Measurements from ENCODE around the gene FLNC.

The FLNC gene

DNA sequence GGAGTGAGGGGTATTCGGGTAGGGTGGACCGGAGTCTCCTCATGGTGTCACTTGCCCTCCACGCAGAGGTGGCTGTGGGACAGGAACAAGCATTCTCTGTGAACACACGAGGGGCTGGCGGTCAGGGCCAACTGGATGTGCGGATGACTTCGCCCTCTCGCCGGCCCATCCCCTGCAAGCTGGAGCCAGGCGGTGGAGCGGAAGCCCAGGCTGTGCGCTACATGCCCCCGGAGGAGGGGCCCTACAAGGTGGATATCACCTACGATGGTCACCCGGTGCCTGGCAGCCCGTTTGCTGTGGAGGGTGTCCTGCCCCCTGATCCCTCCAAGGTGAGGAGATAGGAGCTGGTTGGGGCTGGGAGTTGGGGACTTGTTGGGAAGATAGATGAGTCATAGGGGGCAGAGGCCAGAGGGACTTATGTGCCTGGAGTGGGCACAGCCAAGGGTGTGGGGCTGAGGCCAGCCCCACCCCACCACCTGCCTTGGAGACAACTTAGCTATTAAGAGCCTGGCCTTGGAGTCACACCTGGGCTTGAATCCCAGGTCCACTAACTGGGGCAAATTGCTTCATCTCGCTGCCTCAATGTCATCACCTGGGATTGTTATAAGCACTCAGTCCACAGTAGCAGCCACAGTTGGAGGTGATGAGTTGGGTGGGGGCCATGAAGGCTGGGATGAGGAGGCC is 13.9 kb downstream of the FLNC start:
- DNase-seq (ENCODE audit: low spot score), result no peak
- no peak for FAIRE-seq

GRCh38 chr7:128844777-128845311 is 14.6 kb downstream of the FLNC start:
- DNase-seq (ENCODE audit: low spot score) (no peak), FAIRE-seq (no peak)

DNA sequence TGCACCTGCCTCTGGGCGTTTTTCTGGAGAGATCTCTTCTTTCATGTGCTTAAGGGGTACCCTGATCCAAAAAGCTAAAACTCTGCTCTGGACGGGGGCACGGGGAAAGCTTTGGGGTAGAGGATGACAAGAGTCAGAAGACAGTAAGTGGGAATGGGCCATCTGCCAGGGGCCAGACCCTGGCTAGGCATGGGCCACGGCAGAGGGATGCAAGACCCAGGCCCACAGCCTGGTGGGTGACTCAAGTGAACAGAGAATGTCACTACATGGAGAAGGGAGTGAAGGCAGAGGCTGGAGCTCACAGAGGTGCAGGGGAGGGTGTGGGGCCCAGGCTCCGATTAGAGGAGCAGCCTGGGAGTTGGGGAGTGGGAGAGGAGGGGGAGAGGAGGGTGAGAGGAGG is 15.3 kb downstream of the FLNC start:
- no peak for DNase-seq (ENCODE audit: low spot score)
- no peak for FAIRE-seq

DNA sequence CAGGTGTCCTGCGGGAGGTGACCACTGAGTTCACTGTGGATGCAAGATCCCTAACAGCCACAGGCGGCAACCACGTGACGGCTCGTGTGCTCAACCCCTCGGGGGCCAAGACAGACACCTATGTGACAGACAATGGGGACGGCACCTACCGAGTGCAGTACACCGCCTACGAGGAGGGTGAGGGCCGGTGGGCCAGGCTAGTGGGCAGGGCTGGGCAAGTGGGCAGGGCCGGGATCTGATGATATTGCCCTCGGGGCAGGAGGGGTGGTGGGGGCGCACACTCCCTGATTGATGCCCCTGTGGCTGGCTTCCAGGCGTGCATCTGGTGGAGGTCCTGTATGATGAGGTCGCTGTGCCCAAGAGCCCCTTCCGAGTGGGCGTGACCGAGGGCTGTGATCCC is 15.8 kb downstream of the FLNC start:
- FAIRE-seq, result no peak
- DNase-seq (ENCODE audit: low spot score), result no peak

DNA sequence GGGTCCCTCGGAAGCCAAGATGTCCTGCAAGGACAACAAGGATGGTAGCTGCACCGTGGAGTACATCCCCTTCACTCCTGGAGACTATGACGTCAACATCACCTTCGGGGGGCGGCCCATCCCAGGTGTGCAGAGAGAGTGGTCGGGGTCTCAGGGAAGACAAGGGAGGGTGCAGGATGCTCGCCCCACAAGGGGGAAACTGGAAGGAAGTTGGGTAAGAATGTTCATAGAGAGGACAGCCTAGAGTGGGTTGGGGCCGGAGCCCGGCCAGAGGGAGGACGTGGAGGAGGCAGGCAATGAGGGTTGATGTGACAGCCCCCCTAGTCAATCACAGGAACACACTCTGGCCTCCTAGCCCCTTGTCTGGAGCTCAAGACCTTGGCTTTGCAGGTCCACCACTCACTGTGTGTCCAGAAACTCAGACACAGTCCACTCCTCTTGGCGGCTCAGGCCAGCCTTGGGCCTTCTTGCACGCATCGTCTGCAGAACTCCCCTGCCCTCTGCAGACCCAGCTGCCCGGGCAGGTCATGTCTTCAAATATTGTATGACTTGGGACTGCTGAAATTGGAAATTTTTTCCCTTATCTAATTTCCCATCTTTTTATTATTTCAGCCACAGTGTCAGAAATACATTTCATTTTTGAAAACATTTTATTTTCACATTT is 16.7 kb downstream of the FLNC start:
- no peak for DNase-seq (ENCODE audit: low spot score)
- no peak for FAIRE-seq

DNA sequence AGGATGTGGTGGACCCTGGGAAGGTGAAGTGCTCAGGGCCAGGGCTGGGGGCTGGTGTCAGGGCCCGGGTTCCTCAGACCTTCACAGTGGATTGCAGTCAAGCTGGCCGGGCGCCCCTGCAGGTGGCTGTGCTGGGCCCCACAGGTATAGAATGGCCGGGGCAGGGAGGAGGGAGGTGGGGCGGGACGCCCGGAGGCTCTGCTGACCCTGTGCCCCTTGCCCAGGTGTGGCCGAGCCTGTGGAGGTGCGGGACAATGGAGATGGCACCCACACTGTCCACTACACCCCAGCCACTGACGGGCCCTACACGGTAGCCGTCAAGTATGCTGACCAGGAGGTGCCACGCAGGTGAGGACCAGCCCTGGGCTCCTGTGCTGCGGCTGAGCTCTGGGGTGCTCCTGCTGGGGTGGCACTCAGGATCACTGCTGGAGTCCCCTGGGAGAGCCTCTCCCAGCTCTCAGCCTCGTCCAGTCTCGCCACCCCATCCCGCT is 17.6 kb downstream of the FLNC start:
- FAIRE-seq (no peak), DNase-seq (ENCODE audit: low spot score) (no peak)

- no peak for FAIRE-seq
Measured at GRCh38 chr7:128848289-128849155, 18.3 kb downstream of the FLNC start.

GRCh38 chr7:128849156-128849515 is 18.9 kb downstream of the FLNC start:
- FAIRE-seq (no peak), DNase-seq (ENCODE audit: low spot score) (no peak)

More at GRCh38 chr7:128848289-128849155, 18.3 kb downstream of the FLNC start:
- no peak for DNase-seq (ENCODE audit: low spot score)

GRCh38 chr7:128849804-128850490 is 19.7 kb downstream of the FLNC start:
- FAIRE-seq (no peak), DNase-seq (ENCODE audit: low spot score) (no peak)

DNA sequence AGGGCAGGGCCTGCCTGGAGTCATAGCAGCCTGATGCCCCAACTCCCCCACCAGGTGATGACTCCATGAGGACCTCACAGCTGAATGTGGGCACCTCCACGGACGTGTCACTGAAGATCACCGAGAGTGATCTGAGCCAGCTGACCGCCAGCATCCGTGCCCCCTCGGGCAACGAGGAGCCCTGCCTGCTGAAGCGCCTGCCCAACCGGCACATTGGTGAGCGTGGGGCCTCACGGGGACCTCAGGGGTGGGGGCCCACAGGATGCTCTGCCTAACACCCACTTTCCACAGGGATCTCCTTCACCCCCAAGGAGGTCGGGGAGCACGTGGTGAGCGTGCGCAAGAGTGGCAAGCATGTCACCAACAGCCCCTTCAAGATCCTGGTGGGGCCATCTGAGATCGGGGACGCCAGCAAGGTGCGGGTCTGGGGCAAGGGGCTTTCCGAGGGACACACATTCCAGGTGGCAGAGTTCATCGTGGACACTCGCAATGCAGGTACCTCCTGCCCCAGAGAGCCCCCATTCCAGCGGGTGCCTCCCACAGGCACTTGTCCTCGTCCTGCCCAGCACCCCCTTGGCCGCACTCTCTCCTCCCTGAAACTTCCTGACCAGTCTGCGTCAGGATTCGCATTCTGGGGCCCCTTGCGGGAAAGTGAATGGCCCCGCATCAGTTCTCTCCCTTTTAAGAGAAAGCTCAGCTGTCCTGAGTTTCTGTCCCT is 22.5 kb downstream of the FLNC start:
- FAIRE-seq (no peak), DNase-seq (ENCODE audit: low spot score) (no peak)

DNA sequence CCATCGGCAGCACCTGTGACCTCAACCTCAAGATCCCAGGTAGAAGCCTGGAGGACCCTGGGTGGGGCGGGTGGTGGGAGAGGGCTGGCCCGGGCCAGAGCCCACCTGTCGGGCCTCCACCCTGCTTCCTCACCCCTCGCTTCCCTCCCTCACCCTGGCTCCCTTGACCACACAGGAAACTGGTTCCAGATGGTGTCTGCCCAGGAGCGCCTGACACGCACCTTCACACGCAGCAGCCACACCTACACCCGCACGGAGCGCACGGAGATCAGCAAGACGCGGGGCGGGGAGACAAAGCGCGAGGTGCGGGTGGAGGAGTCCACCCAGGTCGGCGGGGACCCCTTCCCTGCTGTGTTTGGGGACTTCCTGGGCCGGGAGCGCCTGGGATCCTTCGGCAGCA is 23.6 kb downstream of the FLNC start:
- FAIRE-seq (no peak), DNase-seq (ENCODE audit: low spot score) (no peak)

DNA sequence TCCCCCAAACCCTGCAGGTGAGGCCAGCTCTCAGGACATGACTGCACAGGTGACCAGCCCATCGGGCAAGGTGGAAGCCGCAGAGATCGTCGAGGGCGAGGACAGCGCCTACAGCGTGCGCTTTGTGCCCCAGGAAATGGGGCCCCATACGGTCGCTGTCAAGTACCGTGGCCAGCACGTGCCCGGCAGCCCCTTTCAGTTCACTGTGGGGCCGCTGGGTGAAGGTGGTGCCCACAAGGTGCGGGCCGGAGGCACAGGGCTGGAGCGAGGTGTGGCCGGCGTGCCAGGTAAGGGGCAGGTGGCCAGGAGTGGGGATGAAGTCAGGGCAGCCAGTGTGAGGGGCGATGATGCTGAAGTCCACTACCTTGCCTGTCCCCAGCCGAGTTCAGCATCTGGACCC is 24.2 kb downstream of the FLNC start:
- no peak for DNase-seq (ENCODE audit: low spot score)
- FAIRE-seq, result no peak

DNA sequence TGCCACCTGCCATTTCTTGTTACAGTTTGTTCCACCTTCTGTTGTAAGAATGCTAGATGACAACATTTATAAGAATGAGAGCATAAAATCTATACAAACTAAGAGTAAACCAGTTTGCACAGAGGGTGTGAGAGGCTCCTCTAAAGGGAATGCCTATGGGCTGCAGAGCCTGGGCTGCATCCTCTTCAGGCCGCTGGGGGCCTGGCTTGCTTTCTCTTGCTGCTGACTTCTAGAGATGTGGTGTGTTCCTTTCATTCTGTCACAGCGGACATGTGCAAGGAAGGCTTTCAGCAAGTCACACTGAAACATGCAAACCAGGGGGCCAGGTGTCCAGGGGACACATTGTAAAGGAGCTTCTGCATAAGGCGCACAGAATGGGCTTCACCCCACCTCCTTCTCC is 25.4 kb downstream of the FLNC start:
- FAIRE-seq, result no peak
- DNase-seq (ENCODE audit: low spot score), result no peak

GRCh38 chr7:128856001-128856718 is 26.0 kb downstream of the FLNC start:
- no peak for DNase-seq (ENCODE audit: low spot score)
- FAIRE-seq, result no peak

DNA sequence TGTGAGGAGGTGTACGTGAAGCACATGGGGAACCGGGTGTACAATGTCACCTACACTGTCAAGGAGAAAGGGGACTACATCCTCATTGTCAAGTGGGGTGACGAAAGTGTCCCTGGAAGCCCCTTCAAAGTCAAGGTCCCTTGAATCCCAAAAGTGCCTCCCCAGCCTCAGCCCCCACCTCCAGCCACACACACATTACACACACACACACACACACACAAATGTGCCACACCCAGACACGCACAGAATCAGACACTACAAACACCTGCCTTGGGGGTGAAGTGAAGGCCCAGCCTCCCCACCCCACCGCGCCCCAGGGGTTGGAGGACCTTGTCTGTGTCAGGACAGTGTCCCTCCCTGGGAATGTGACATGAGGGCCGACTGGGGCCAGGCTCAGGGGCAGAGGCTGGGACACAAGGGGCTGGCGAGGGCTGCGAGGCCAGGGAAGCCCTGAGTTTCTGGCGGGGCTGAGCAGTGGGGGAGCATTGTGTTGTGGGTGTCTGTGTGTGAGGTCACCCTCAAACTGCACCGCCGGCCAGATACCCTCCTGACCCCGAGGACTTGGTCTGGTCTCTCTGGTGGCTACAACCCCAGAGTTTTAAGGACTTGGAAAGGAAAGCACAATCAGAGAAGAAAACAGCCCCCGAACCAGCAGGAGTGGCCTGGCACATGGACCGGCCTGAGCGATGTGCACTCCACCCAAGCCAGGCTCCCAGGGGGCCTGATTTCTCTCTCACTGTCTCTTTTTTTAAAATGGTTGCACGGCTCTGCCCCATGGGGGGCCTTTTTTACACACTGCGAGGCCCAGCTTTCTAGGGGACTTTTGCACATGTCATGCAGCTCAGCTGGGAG is 28.4 kb downstream of the FLNC start:
- DNase-seq (ENCODE audit: low spot score), result no peak
- FAIRE-seq, result no peak

DNA sequence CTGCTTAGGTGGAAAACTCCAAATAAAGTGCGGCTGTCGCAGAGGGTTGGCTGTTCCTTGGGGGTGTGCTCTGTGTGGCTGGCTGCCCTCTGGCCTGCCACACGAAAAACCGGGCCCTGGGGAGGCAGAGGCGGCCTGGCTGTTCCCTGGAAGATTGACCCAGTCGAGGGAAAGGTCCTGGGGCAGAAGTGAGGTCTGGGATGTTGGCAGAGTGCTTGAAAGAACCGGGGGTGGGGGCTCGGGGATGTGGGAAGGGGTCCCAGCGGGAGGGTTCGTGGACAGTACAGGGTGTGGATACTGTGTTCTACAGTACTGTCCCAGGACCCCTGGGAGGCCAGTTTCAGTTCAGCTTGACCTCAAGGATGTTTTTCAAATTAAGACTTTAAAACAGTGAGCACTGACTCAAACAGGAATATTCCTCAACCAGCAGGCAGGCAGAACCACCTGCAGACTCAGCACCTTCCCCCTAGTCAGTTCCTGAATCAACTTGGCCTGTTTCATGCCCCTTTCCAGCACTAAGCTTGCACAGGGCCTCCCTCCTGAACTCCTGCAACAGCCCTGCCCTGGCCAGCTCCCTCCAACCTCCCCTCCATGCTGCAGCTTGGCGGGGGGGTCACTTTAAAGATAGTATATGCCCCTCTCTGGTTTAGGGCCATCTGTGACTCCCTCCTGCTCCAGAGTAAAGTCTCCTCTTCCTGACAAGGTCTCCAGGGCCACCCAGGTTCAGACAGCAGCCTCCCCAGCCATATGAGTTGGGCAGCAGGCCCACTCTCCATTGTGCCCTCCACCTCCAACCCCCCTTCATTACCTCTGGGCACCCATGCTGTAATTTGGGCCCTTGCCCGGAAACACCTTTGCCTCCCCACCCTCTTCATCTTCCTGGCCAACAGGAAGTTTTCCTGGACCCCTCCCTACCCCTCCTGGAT is 29.3 kb downstream of the FLNC start:
- DNase-seq (ENCODE audit: low spot score) (no peak), FAIRE-seq (no peak)

DNA sequence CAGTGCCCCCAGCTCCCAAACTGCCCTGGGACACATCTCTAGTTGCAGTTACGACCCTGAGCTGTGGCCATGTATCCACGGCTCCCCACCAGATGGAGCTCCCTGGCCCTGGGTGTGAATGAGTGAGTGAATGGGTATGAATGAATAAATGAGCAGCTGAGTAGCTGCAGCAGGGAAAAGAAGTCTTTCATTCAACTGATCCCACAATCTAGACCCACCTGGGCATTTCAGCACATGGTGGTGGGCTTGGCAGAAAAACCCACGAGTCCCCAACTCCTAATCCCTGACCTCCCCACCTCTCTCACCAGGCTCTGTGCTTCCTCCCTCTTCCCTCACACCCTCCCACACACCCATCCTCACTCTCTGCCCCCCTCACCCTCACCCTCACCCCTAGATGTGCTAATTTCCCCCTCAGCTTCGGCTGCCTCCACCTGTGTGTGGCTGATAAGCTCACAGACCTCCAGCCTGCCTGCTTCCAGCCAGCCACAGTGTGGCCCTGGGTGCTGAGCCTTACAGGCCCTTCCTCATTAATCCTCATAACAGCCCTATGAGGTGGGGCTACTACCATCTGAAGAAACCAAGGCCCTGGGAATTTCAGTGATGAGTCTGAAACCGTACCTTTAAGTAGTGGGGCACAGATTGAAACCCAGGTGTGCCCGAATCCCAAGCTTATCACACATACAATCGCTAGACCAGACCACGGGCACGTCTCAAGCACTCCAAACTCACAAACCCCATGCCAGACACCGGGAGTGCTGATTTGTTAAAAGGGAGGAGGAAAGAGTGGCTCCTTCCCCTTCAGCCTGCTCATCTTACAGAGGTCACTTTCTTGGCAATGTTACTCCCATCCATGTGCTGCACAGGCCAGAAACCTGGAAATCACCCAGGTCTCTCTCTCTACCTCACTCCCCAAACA is 30.2 kb downstream of the FLNC start:
- no peak for FAIRE-seq
- DNase-seq (ENCODE audit: low spot score), result peak; percentile 20

All from RCC 7860 (cell line).